ENCODE measurements around the gene DSG4.

DSG4 gene

DNA sequence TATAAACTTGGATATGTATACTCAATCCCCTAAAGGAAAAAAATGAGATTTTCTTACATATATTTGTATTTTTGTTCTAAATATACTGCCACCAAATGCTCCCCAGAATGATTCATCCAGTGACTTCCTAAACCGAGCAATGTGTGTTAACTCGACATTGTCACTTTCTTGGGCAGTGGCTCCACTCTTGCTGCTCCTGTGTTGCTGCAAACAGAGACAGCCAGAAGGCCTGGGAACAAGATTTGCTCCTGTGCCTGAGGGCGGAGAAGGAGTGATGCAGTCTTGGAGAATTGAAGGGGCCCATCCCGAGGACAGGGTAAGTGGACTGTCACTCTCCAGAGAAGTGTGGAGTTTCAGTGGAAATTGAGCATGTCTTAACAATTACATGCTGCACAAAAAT is 32.7 kb downstream of the DSG4 start:
- DNase-seq, result no peak

- no peak for DNase-seq
These were observed 34.3 kb downstream of the DSG4 start for GRCh38 chr18:31410716-31411483.

- DNase-seq, result no peak
These were observed 36.6 kb downstream of the DSG4 start for GRCh38 chr18:31413137-31413536.

DNA sequence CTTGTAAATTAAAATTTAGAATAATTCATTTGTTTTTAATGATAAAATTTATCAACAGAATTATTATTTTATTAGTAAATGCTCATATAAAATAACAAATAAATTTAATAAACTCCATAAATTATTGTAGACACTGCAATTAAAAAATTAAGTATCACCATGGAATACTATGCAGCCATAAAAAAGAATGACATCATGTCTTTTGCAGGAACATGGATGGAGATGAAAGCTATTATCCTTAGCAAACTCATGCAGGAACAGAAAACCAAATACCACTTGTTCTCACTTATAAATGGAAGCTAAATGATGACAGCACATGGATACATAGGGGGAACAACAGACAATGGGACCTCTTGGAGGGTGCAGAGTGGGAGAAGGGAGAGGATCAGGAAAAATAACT is 41.3 kb downstream of the DSG4 start:
- no peak for DNase-seq

DNA sequence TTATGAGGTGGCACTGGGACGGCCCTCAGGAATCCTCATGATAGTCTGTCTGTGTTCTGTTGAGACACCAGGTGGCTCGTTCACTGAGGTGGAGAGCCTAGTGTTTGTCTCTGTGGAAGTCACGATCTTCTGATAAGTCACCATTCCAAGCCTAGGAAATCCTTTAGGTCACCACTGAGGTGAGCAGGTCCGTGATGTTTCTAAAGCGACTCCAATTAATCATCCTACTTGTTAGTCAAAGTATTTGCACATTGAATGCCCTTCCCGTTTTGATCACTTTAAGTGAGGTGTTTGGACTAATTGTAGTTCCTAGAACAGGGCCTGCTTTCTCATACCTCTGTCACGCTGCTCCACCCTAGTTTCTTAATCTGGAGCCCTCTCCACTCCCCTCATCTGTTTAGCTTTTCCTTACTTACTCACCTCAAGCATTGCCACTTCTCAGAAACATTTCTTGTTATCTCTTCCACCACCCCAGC is 42.9 kb downstream of the DSG4 start:
- DNase-seq, result no peak

DNA sequence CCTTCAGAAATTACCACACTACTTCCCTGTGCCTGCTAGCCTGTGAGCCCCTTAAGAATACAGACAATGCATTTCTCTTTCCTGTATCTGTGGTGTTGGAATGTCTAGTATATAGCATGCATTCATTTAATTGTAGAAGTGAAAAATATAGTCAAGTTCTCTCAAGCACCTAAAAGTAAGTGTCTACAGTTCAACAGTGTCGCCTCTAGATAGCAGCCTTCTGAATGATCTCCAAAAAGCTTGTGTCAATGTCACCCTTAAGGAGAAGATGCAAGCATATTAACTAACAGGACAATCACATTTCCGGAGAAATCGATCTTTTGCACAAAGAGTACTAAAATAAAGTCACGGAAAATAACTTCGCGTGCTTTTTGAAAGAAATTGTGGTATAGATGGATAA is 43.5 kb downstream of the DSG4 start:
- no peak for DNase-seq

DNA sequence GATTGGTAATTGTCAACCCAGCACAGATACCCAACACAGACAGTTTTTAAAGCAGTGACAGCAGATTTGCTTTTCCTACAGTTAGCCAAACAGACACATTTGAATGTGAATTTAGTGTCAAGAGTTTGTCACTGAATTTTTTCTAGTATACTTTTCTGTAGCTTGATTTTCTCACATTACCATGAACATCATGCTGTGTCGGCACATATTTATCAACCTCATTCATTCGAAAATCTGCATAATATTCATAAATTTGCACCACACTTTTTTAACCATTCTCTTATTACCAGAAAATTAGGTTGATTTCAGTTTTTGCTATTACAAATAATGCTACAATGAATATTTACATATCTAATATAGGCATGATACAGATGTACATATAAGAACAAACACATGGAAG is 43.9 kb downstream of the DSG4 start:
- DNase-seq, result no peak

GRCh38 chr18:31424383-31424988 is 47.9 kb downstream of the DSG4 start:
- DNase-seq, result no peak

GRCh38 chr18:31426021-31426420 is 49.4 kb downstream of the DSG4 start:
- DNase-seq, result no peak

GRCh38 chr18:31426871-31427406 is 50.4 kb downstream of the DSG4 start:
- DNase-seq, result no peak

GRCh38 chr18:31428211-31428610 is 51.6 kb downstream of the DSG4 start:
- no peak for DNase-seq

DNA sequence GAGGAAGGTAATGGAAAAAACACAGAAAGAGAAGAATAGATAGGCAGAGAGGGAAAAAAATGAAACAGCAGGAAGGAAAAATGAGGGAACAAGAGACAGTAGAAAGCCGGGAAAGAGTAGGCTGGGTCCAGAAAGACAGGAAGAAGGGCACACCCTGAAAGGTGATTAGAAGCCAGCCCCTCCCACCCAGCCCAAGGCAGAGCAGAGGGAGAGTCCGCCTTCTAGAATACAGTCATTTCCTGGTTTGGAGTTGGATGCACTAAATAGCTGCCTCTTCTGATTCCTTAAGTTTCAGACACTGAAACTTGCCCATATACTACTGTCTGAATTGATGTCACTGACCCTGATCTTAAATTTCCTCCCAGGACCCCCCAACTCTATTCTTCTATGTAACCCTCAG is 53.0 kb downstream of the DSG4 start:
- DNase-seq, result no peak

DNA sequence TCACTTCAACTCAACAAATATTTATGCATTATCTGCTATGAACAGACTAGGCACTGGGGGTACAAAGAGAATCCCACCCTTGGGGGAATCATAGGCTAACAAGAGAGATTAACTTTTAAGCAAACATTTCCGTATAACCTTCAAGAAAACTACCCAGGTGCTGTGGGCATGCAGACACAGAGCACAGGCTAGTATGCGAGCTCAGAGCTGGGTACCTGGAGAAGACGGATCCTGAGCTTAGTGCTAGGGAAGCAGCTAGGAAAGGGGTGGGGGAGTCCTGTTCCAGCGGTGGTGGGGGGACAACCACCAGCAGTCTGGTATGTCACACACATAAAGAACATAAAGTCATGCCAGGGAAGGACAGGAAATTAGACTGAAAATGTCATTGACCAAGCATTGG is 53.5 kb downstream of the DSG4 start:
- DNase-seq, result no peak

GRCh38 chr18:31430554-31430953 is 54.0 kb downstream of the DSG4 start:
- DNase-seq, result no peak

- DNase-seq, result no peak
These were observed 55.7 kb downstream of the DSG4 start for GRCh38 chr18:31432316-31432715.

GRCh38 chr18:31436825-31437224 is 60.2 kb downstream of the DSG4 start:
- DNase-seq, result no peak

GRCh38 chr18:31438402-31438801 is 61.8 kb downstream of the DSG4 start:
- DNase-seq, result no peak

DNA sequence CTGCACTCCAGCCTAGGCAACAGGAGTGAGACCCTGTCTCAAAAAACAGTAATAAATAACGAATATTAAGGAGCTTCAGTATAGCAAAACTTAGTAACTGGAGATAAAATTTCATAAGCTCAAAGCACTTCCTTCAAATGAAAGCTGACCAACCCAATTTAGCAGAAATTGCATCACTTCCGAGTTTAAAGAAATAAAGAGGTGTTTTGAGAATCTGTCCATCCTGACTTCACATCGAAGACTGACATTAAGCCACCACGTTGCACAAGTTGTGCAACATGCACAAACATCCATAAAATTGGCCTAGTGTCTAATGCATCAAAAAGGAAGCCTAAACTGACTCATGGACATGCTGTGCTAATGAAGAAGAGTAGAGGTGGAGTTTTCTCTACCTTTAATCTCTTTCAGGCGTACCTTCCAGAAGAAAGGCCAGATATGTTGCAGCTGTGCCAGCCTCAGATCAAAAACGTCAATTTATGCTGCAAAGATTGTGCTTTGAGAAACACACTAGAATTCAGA is 63.3 kb downstream of the DSG4 start:
- no peak for DNase-seq

GRCh38 chr18:31440787-31441186 is 64.2 kb downstream of the DSG4 start:
- no peak for DNase-seq

- DNase-seq, result no peak
These were observed 64.9 kb downstream of the DSG4 start for GRCh38 chr18:31441493-31441892.

GRCh38 chr18:31444142-31444541 is 67.6 kb downstream of the DSG4 start:
- no peak for DNase-seq

DNA sequence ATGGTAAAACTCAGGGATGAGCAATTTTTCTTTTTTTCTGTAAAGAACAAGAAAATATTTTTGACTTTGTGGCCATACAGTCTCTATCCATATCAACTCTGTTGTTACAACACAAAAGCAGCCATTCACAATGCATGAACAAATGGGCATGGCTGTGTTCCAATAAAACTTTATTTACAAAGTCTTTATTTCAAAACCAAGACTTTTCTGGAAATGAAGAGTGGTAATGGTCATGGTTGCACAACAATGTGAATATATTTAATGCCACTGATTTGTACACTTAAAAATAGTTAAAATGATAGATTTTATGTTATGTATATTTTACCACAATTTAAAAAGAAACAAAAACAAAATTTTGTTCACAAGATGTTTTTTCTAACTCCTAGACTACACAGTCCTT is 69.3 kb downstream of the DSG4 start:
- no peak for DNase-seq

DNA sequence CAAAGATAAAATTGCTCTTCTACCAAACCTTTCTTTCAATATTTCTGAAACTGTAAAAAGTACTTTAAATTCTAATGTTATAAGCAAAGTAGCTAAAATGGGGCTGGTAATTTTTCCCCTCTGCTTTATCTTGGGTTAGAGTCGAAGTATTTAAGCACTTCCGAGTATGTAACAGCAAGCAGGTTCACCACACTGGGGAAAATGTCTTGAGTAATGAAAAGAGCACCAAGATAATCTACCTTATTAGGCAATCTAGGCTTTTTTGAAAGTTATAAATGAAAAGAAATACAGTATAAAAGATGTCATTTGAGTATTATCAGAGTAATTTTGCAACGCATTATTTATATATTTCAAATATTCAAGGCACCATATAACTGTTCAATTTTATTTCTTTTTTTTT is 70.3 kb downstream of the DSG4 start:
- no peak for DNase-seq

DNA sequence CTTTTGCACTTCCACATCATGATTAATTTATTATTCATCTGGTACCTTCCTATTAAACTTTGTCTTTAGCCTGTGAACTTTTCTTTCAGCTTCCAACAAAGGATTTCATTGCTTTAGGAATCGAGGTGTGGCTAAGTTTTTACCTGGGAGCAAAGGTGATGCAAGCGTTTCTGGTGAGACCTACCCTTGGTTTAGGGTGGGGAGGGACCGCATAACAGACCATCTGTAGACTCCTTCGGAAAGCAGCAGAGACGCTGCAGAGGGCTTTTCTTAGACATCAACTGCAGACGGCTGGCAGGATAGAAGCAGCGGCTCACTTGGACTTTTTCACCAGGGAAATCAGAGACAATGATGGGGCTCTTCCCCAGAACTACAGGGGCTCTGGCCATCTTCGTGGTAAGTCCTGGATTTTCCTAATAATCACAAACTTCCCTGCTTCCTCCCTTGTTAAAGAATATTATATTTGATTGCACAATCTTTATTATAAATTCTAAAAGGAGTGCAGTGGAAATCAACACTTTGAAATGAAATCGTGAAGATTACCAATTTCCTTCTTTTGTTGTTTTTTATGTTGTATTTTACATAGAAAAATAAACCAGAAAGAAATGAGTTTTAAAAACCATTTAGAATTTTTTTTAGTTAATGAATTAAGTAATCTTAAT is 71.1 kb downstream of the DSG4 start, which contains the start of gene DSG3:
Gene DSG3 (plus strand): TSS at position 212 of the 662 bp plus-strand sequence. CDS start 137 bp downstream, at position 349.
- DNase-seq, result no peak
